DOHH2 (cell line): ENCODE measurements around the gene MICAL3.
"Not testable (repeated sequence)": the region's sequence is repeated elsewhere in the genome, so short reads cannot be mapped to it uniquely, and the experiment has no call there.

Experiments used
- H3F3A ChIP-seq: fragments of 200-600 bp; sonication (generic), shearing (Covaris generic); 2 replicates; pipeline ENCODE4 v1.6.0; 2016; ENCODE audit warnings: antibody characterized with exemption, mild to moderate bottlenecking; ENCODE audit not compliant: control insufficient read depth, insufficient read depth
- H3K27ac ChIP-seq: fragments of 200-600 bp; sonication (generic); 2 replicates; pipeline ENCODE4 v1.5.1; 2014; ENCODE audit warnings: low read depth, mild to moderate bottlenecking, low read length, moderate library complexity
- H3K27me3 ChIP-seq: fragments of 200-600 bp; sonication (generic); 2 replicates; pipeline ENCODE4 v1.6.1; 2014; ENCODE audit warnings: mild to moderate bottlenecking, low read length, mixed read lengths; ENCODE audit not compliant: control insufficient read depth
- H3K36me3 ChIP-seq: fragments of 200-600 bp; sonication (generic); 2 replicates; pipeline ENCODE4 v1.6.1; 2014; ENCODE audit warnings: mild to moderate bottlenecking, low read length, moderate library complexity, mixed read lengths; ENCODE audit not compliant: control insufficient read depth
- H3K4me1 ChIP-seq: fragments of 200-600 bp; sonication (generic); 2 replicates; pipeline ENCODE4 v1.6.1; 2014; ENCODE audit warnings: mild to moderate bottlenecking, low read length, mixed read lengths; ENCODE audit not compliant: control insufficient read depth
- H3K4me2 ChIP-seq: fragments of 200-600 bp; sonication (generic); 2 replicates; pipeline ENCODE4 v1.6.0; 2014; ENCODE audit warnings: mild to moderate bottlenecking, low read length, moderate library complexity
- H3K4me3 ChIP-seq: fragments of 200-600 bp; sonication (generic); 2 replicates; pipeline ENCODE4 v1.5.1; 2014; ENCODE audit warnings: mild to moderate bottlenecking, low read length, mixed read lengths
- H3K79me2 ChIP-seq: fragments of 200-600 bp; sonication (generic); 2 replicates; pipeline ENCODE4 v1.6.1; 2014; ENCODE audit warnings: mild to moderate bottlenecking, low read length, mixed read lengths; ENCODE audit not compliant: control insufficient read depth
- H3K9me2 ChIP-seq: fragments of 200-600 bp; sonication (generic); replicated peaks from 2 replicates; pipeline ENCODE4 v1.6.1; 2014; ENCODE audit warnings: mild to moderate bottlenecking, low read length, mixed read lengths; ENCODE audit not compliant: control insufficient read depth
- H3K9me3 ChIP-seq: fragments of 200-600 bp; sonication (generic); 2 replicates; pipeline ENCODE4 v1.6.1; 2014; ENCODE audit warnings: antibody characterized with exemption, low read length, mixed read lengths; ENCODE audit not compliant: control insufficient read depth, insufficient read depth
- H4K20me1 ChIP-seq: fragments of 200-600 bp; sonication (generic); 2 replicates; pipeline ENCODE4 v1.6.0; 2014; ENCODE audit warnings: low read depth, mild to moderate bottlenecking, antibody characterized with exemption, low read length, moderate library complexity; ENCODE audit not compliant: control insufficient read depth, insufficient read depth
- EZH2phosphoT487 ChIP-seq: fragments of 200-600 bp; sonication (generic); IDR thresholded peaks from 2 replicates; pipeline ENCODE4 v1.6.1; 2017; ENCODE audit warnings: borderline replicate concordance, mild to moderate bottlenecking, antibody characterized with exemption, low read length, moderate library complexity, mixed read lengths
- TF ChIP-seq, protein P1 (sequence below): fragments of 200-600 bp; sonication (generic); IDR thresholded peaks from one replicate; pipeline ENCODE4 v1.5.1; 2014; ENCODE audit warnings: antibody characterized with exemption, mild to moderate bottlenecking, low read depth, low read length; ENCODE audit not compliant: poor library complexity, severe bottlenecking

MICAL3 gene

DNA sequence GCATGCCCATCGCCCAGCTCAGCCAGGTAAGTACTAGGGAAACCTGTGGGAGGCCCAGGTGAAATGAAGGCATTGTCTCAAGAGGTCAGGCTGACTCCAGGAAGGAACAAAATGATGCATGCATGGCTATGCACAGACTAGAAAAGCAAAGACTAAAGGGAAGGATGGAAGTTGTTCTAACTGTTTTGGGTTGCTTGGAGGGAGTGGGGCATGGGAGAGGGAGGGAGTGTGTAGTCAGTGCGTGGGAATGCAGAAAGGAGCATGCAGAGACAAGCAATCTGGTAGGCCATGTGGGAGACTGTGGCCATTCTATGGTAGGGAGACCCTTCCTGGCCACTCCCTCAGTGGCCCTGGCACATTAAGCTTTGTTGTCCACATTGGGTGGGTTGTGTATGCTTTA lies 2.9 kb downstream of the MICAL3 start:
- Histone ChIP-seq H3K36me3 (no peaks in the 10 kb centered on the region), H3F3A (no peaks in the 10 kb centered on the region)

DNA sequence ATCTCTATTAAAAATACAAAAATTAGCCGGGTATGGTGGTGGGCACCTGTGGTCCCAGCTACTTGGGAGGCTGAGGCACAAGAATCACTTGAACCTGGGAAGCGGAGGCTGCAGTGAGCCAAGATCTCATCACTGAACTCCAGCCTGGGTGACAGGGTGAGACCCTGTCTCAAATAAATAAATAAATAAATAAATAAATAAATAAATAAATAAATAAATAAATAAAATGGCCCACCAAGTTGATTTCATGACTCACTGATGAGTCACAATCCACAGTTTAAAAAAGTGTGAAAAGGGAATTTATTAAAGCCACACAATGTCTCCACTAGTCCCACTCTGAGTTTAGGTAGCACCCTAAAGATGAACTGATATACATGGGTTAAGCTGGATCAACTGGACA lies 3.6 kb downstream of the MICAL3 start:
- H3K4me1 ChIP-seq: peaks cover 16% of the 10 kb centered on the region
- not testable (repeated sequence) for H3K4me2 ChIP-seq, H3K4me3 ChIP-seq, H3K9me3 ChIP-seq, H3K27ac ChIP-seq, H3K36me3 ChIP-seq, H4K20me1 ChIP-seq, H3K79me2 ChIP-seq, H3F3A ChIP-seq, H3K9me2 ChIP-seq
- peaks cover 26% of the 10 kb centered on the region for H3K27me3 ChIP-seq

More for the DNA sequence above, 2.9 kb downstream of the MICAL3 start:
- TF ChIP-seq, protein P1, sequence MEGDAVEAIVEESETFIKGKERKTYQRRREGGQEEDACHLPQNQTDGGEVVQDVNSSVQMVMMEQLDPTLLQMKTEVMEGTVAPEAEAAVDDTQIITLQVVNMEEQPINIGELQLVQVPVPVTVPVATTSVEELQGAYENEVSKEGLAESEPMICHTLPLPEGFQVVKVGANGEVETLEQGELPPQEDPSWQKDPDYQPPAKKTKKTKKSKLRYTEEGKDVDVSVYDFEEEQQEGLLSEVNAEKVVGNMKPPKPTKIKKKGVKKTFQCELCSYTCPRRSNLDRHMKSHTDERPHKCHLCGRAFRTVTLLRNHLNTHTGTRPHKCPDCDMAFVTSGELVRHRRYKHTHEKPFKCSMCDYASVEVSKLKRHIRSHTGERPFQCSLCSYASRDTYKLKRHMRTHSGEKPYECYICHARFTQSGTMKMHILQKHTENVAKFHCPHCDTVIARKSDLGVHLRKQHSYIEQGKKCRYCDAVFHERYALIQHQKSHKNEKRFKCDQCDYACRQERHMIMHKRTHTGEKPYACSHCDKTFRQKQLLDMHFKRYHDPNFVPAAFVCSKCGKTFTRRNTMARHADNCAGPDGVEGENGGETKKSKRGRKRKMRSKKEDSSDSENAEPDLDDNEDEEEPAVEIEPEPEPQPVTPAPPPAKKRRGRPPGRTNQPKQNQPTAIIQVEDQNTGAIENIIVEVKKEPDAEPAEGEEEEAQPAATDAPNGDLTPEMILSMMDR: no peak
- no peak overlapping the region for H3K4me2 ChIP-seq
- peaks cover 16% of the 10 kb centered on the region for H3K4me1 ChIP-seq
- no peaks in the 10 kb centered on the region for H3K9me3 ChIP-seq
- H3K4me3 ChIP-seq: no peak overlapping the region
- no peaks in the 10 kb centered on the region for H3K79me2 ChIP-seq
- peaks cover 27% of the 10 kb centered on the region for H3K27me3 ChIP-seq
- no peak overlapping the region for H3K27ac ChIP-seq
- H4K20me1 ChIP-seq: no peaks in the 10 kb centered on the region
- H3K9me2 ChIP-seq: no peaks in the 10 kb centered on the region

DNA sequence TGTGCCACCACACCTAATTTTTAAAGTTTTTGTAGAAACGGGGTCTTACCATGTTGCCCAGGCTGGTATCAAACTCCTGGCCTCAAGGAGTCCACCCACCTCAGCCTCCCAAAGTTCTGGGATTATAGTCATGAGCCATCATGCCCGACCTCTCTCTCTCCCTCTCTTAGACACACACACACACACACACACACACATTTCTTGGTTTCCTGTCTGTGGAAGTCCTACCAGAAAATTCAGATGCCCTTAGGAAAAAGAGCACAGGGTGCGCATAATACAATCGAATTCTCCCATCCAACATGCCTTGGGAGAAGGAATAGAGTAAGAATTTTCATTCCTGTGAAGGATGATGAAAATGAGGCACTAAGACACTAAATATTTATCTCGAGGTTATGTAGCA lies 10.4 kb downstream of the MICAL3 start:
- no peaks in the 10 kb centered on the region for H3K27me3 ChIP-seq
- H3K4me1 ChIP-seq: peaks cover 9% of the 10 kb centered on the region
- TF ChIP-seq, protein P1: no peak
- TF ChIP-seq EZH2phosphoT487: no peak
- H3F3A ChIP-seq: no peaks in the 10 kb centered on the region
- no peaks in the 10 kb centered on the region for H3K36me3 ChIP-seq
- H3K79me2 ChIP-seq: no peaks in the 10 kb centered on the region
- H3K9me3 ChIP-seq: no peaks in the 10 kb centered on the region
- H3K4me2 ChIP-seq: no peak overlapping the region
- no peaks in the 10 kb centered on the region for H4K20me1 ChIP-seq
- no peaks in the 10 kb centered on the region for H3K9me2 ChIP-seq
- no peak overlapping the region for H3K4me3 ChIP-seq
- no peak overlapping the region for H3K27ac ChIP-seq

DNA sequence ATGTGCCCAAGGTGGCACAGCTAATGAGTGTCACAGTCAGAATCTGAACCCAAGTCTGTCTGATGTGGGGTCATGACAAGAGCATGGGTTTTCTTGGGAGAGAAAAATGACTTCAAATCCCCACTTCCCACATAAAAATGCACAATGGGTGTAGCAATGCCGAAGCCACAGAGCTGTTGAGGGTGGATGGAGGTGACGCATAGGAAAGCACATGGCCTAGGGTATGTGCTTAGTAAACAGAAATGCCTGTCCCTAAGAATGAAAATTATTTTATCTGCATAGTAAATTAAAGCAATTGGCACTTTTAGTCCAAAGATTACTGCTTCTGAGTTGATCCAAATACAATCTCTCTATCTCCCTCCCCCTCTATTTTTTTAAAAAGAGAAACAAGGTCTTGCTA lies 10.9 kb downstream of the MICAL3 start:
- no peak for TF ChIP-seq EZH2phosphoT487
- TF ChIP-seq, protein P1: no peak
- H3K9me2 ChIP-seq: no peaks in the 10 kb centered on the region
- H3K4me2 ChIP-seq: no peak overlapping the region
- H3K27me3 ChIP-seq: no peaks in the 10 kb centered on the region
- no peaks in the 10 kb centered on the region for H4K20me1 ChIP-seq
- H3K27ac ChIP-seq: no peak overlapping the region
- H3K9me3 ChIP-seq: no peaks in the 10 kb centered on the region
- H3F3A ChIP-seq: no peaks in the 10 kb centered on the region
- peaks cover 9% of the 10 kb centered on the region for H3K4me1 ChIP-seq
- no peaks in the 10 kb centered on the region for H3K79me2 ChIP-seq
- H3K4me3 ChIP-seq: no peak overlapping the region
- no peaks in the 10 kb centered on the region for H3K36me3 ChIP-seq
